Measurements from ENCODE around the gene UNC50.
A peak's percentile ranks its signal among the peaks of the same experiment; 100 is the strongest.
"Not testable (repeated sequence)": the region's sequence is repeated elsewhere in the genome, so short reads cannot be mapped to it uniquely, and the experiment has no call there.

UNC50 gene

DNA sequence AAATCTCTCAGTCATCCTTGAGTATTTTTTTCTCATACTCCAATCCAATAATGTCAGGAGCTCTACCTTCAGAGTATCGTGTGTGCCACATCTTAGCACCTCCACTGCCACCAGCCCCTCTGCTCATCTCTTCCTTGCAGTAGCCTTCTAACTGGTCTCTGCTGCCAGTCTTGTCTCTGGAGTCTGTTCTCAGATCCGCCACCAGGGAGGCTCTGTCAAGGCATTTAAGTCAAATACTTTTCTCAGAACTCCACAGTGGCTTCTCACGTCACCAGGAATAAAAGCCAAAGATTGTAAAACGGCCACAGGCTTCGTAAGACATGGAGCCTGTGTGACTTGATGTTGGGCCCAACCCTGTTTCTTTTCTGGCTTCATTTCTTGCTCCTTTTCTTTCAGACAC, 7.1 kb downstream of the UNC50 start:
- DNase-seq, result no peak

DNA sequence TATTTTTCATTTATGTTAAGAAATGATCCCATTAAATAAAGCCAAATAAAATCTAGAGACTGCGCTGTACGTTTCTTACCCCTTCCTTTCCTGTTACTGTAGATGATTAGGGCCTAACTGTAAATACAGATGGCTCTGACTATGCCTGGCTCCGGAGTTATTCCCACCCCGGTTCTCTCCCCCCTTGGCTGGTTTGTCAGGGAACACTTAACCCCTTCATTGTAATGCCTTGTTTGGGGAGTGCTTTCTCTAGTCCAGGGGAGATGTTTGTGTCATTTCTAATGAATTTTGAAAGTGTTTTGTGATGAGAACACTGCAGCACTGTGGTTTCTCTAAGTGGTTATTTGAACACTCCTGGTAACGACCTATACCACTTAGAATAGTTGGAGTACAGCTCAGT, 8.8 kb downstream of the UNC50 start:
- no peak for DNase-seq

DNA sequence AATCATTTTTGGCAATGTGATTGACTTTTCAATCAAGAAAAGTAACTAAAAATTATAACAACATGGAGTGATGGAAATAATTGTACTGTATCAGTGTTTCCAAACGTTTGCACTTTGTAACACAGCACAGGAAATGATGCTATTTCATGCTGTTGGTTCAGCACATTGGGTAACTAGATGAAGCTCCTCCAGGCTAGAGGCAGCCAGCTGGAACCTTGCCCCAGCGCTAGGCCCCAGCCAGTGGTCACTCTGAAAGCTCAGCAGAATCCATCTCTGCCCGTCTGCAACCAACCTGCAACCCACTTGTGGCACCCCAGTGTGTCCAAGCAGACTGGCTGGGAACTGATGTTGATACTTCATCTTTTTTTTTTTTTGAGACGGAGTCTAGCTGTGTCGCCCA, 15.3 kb downstream of the UNC50 start:
- DNase-seq, result no peak

DNA sequence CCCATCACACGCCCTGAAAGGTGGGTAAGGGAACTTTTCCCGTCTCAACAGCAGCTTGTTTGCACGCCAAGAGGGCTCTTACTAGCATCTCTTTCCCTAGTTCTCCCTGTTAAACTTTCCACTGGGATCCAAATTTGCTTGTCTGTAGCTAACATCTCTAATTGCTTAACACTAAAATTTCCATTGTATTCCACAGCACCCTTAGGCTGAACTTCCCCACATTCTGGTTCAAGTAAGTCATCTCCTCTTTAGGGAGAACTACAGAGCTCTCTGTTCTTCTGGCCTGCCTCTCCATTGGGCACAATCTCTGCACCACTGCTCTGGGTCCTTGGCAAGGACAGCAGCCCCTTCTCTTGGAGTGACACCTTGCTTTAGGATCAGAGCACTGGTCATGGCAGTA, 24.0 kb downstream of the UNC50 start:
- DNase-seq, result no peak

DNA sequence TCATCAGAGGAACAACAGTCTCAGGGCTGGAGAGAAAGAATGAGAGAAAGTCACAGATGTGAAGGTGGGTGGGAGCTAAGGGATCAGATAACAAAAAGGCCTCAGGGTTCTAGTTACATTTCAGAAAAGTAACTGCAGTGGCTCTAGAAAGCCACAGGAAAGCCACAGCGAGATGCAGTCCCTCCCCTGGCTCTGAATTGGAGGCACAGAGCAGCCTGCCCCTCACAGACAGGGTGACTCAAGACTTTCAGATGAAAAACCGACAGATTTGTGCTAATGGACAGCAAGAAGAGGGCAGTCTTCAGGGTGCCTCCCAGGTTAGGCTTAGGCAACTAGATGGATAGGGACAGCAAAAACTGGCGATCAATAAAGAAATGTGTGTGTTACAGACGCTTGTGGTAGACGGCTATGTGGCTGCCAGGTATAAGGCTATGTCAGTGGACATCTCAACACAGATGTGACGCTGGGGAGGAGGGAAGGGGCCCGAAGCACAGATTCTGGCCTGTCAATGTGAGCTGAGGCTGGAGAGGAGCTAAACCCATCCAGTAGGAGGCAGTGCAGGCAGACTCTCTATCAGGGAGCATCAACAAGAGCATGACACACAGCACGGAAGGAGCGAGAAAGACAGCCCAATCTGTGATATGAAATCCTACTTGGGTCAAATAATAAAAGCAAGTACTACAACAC, 26.2 kb downstream of the UNC50 start:
- peak; percentile 10 to 22 for DNase-seq

DNA sequence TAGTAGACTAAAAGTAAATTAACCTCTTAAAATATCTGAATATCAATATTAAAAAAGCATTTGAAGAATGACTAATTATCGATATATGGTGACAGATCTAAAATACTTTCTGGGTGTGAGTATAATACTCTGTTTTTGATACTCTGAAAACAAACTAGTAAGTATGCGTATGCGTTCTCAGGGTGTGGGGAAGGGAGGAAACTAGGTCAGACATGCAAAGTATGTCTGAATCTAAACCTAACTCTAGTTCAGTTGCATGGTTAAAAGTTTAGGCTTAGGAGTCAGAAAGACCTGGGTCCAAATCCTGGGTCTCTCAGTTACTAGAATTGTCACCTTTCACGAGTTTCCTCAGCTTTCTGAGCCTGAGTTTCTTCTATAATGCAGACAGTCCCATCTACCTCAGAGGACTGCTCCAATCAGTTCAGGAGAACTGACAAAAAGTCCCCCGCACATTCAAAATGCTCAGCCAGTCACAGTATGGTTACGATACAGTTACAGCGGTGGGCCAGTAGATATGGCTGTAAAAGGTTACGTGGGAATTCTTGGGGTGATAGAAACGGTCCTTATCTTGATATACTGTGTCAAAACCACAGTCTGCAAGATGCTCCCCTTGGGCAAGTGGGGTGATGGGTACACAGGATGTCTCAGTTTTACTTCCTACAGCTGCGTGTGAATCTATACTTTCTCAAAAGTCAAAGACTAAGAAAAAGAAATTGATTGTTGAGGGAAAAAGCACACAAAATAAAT, 29.2 kb downstream of the UNC50 start:
- no peak for DNase-seq

DNA sequence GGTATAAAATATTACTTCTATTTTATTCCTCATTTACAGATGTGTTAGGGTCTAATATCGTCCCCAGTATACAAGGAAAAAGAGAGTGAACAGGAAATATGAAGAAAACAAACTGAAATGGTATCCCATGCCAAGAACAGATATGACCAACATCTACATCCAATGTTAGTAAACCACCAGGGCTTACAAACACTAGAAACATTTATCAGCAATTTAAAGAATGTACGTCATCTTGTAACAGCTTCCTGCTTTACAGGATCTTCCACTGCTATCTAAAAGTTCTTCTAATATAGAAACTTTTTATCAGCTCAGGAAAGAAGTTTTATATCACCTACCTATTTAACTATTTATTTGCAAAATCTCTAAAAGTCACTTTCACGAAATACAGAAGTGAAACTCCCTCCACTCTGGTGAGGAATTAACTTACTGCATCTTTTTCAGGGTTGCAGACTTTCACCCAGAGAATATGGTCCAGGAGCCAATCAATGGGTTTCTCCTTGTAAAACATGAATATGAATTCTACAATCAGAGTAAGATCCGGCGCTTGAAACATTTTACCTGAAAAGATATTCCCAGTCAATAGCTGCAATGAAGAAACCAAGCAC, 35.2 kb downstream of the UNC50 start:
- DNase-seq, result no peak

DNA sequence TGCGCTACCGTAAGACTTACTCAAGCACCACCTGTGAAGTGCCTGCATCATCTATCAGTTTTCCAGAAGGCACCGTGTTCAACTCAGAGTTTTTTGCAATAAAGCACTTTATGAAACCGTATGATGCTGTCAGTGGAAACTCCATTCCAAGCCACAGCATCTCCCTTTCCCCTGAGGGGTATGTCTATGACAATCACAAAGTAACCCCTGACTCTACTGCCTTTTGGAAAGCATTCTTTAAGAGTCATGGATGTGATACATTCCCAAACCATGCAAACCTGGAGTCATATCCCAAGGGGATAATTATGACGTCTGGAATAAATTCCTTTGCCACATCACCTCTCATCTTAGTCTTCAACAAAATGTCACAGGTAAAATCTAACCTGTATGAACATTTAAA, 39.2 kb downstream of the UNC50 start:
- DNase-seq, result no peak

DNA sequence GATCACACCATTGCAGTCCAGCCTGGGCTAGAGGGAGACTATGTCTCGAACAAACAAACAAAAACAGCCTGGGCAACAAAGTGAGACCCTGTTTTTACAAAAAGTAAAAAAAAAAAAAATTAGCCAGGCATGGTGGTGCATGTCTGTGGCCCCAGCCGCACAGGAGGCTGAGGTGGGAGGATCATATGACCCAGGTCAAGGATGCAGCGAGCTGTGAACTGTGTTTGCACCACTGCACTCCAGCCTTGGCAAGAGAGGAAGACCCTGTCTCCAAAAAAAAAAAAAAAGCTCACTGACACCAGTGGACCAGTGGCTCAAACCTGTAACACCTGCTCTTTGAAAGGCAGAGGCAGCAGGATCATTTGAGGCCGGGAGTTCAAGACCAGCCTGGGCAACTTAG, 40.1 kb downstream of the UNC50 start:
- no peak for DNase-seq

DNA sequence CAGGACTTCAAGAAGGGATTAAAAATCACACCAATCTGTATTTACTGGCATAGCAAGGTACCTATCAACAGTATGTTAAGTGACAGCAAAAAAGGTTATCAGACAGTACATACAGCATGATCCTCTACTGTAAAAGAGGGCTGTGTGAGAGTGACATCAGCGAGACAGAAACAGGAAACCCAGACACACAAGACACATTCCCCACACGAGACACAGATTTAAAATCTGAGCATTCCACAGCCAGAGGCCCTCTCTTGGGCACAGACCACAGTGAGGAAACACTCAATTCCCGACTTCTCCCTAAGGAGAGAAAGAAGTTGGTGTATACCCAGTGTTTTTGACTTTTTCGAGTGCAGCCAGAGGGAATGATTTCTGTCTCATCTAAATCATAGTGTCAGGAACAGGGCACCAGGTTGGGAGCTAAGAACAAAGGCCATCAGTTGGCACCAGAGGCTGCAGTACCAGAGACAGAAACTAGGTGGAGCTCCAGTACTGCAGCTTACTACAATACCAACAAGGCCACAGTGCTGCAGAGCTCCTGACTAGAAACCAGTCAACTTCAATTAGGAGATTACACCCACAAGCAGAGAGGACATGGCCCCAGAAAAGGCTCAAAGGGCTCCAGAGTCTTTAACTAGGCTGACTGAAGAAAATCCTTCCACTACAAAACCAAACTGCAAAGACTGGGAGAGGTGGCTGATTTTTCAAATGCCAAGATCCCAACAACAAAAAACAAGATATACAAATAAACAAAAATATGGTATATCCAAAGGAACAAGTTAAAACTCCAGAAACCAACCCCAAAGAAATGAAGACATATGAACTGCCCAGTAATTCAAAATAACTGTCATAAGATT, 41.0 kb downstream of the UNC50 start:
- peak; percentile 53 to 58 for DNase-seq

DNA sequence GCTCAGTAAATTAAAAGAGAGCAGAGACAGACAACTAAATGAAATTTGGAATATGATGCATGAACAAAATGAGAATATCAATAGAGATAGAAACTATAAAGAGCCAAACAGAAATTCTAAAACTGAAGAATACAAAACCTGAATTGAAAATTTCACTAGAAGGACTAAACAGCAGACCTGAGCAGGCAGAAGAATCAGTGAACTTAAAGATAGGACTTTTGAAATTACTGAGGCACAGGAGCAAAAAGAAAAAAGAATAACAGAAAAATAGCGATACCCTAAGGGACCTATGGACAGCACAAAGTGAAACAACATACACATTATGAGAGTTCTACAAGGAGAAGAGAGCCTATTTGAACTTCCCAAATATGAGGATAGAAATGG, 41.6 kb downstream of the UNC50 start:
- no peak for DNase-seq

DNA sequence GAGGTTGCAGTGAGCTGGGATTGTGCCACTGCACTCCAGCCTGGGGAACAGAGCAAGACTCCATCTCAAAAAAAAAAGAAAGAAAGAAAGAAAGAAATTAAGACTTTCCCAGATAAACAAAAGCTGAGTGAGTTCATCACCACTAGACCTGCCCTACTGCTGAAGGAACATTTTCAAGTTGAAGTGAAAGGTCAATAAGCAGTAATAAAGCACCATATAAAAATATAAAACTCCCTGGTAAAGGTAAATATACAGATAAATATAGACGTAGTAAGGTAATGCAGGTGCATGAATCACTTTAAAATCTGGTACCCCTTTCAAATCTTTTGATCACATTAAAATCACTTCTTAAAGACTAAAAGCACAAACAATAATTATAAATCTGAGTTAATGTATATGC, 42.6 kb downstream of the UNC50 start:
- no peak for DNase-seq

DNA sequence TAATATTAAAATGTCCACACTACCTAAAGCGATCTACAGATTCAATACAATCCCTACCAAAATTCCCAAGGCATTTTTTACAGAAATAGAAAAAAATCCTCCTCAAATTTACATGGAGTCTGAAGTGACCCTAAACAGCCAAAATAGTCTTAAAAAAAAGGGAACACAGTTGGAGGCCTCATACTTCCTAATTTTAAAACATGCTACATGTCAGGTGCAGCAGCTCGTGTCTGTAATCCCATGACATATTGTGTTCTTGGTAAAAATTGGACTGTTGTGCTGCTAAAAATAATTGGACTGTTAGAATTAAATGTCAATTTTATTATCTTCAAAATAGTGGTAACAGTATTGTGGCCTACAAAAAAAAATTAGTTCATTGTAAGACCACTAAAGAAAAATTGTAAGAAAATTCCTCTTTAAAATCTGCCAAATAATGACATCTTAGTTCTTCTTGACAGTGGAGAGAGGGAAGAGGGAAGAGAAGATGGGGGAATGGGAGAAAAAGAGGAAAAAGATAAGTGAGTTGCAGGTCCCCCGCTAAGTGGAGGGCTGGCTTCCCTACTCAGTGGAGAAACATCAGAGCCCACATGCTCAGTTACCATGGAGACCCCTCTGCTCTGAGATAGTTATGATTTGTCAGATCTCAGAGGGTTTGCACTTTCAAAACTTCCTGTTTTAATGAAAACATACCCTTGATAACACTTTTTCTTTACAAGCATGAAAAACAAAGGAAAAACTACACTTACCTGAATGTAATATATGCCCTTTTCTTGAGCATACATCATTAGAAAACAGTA, 46.5 kb downstream of the UNC50 start:
- DNase-seq, result no peak

DNA sequence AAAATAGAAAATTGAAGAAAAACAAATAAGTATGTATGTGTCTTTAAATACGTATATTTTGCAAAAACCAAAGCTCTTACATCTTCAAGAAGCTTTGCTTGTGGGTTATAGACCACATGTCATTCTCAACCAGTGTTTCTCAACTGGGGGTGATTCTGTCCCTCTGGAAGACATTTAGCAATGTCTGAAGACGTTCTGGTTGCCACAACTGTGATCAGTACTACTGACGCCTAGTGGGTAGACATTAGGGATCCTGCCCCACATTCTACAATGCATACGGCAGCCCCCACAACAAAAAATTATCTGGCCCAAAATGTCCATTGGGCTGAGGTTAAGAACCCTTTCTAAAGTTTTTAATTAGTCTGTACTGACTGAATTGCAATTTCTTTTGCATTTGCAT, 48.4 kb downstream of the UNC50 start:
- DNase-seq, result no peak

DNA sequence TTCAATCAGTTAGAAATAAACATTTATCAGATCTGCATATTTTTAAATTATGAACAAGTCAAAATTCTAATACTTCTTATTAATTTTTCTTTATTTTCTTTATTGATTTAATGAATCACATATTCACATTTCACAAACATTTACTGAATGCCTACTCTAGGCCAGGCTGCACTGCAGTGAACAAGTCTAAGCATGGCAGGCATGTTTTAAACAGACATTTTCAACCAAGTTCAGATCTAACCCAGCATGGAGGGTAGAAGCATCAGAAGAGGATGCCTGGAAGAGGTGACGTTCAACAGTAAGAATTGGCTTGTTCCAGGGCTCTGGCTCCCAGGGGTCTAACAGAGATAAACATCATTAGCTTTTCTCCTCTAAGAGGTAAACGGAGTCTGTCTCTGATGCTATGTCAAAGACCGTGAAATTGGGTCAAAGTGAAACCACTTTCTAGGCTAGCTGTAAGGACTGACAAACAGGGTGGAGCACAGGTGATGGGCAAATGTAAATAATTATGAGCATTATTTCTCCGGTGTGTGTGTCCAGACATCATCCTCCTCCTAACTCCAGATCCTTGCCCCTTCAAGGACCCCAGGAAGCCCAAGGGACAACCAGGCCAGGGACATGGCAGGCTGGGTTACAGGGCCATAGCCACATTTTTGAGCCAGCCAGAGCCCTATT, 50.6 kb downstream of the UNC50 start:
- no peak for DNase-seq

DNA sequence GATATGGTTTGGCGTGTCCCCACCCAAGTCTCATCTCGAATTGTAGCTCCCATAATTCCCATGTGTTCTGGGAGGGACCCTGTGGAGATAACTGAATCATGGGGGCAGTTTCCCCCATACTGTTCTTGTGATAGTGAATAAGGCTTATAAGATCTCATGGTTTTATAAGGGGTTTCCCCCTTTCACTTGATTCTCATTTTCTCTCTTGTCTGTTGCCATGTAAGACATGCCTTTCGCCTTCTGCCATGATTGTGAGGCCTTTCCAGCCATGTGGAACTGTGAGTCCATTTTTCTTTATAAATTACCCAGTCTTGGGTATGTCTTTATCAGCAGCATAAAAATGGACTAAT, 51.1 kb downstream of the UNC50 start:
- DNase-seq, result not testable (repeated sequence)

DNA sequence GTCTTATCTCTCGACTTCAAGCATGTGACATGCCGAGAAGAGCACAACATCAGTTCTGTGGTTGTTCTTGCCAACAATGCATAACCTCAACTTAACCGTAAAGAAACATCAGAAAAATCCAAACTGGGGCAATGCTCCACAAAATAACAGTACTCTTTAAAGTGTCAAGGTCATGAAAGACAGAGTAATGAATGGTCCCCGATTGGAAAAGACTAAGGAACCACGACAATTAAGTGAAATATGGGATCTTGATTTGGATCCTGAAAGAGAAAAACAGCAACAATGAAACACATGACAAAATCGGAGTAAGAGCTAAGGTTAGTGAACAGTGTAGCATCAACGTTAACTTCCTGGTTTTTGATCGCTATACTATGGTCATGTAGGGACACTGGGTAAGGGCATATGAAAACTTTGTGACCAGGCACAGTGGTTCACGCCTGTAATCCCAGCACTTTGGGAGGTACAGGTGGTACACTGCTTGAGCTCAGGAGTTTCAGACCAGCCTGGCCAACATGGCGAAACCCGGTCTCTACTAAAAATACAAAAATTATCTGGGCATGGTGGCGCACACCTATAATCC, 55.2 kb downstream of the UNC50 start:
- no peak for DNase-seq

DNA sequence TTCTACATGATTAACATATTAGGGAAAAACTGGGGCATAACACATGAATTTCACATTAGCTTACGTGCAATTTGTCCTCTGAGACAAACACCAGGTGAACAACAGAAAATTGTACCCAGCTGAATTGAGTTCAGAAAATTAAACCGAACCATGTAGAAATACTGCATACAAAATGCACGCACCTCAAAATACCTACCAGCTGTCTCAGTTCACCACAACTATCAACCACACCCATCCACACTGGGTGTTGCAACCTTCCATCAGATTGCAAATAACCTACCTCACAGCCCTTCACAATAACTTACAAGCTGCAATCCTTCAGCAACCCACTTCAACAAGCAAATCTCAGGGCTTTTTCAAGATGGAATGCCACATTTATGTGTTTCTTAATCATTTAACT, 55.9 kb downstream of the UNC50 start:
- DNase-seq, result no peak

DNA sequence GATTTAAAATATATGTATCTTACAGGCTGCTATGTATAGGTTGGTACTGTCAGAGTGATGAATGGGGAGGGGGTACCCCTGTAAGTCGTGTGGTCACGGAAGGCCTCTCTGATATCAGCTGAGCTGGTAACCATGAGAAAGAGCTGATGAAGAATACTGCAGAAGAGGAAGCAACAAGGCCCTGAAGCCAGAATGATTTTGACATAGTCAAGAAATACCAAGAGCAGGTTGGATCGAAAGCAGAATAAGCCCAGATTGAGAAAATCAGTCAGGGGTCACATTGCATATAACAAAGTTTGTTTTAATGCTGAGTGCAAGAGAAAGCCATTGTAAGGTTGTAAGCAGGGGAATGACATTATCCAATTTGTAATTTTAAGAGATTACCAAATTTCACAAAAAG, 57.3 kb downstream of the UNC50 start:
- DNase-seq, result no peak
